K562 (cell line): ENCODE measurements around the gene HDAC7. TPM values are rescaled to one million over a fixed set of nuclear protein-coding genes. Genes with fewer than 3 reads are reported as not detected.
A peak's percentile ranks its signal among the peaks of the same experiment; 100 is the strongest.

Experiments used
- ATAC-seq: fragments of 200-7000 bp; cut with Tn5 transposase; 3 replicates; pipeline ENCODE4 v1.9.1; 2020; ENCODE audit warnings: moderate library complexity
- BruUV-seq: library from RNA; stranded (reverse); fragments of 400-500 nt; replicated peaks from 2 replicates; lab custom pipeline; 2021; lab: Mats Ljungman, UMichigan
- CTCF ChIA-PET: fragments of 300-600 bp; formaldehyde crosslinking; extraction: SDS; loops from one replicate; lab custom pipeline; 2021; ENCODE audit warnings: low intra/inter-chr PET ratio; lab: Yijun Ruan, JAX
- POLR2A ChIA-PET: fragments of 300-600, 350-650 bp; sonication (Branson Sonifier 250); formaldehyde crosslinking; extraction: SDS; loops from one replicate; lab custom pipeline; 2021; ENCODE audit warnings: antibody characterized with exemption, inconsistent platforms; lab: Yijun Ruan, JAX
- DNase-seq, 4 experiments: peaks; one replicate each; pipeline versions ENCODE4 v3.0.0 to v3.0.0-alpha.2; 2011 to 2018; ENCODE audit warnings: low spot score in 3 of 4, mixed read lengths in 3 of 4; ENCODE audit errors: extremely low read depth in 1 of 4
- FAIRE-seq: peaks from 2 replicates; lab custom pipeline; 2011; peaks lifted over from hg19 to GRCh38; lab: Jason Lieb, UNC
- H2AFZ ChIP-seq: 2 replicates; pipeline ENCODE4 v1.6.0; 2011; ENCODE audit warnings: low read depth, low read length, control low read depth, inconsistent platforms
- H3K27ac ChIP-seq: fragments of 200-600 bp; 3 replicates; pipeline ENCODE4 v1.8.0; 2011; ENCODE audit warnings: low read depth, mild to moderate bottlenecking, control low read depth, inconsistent platforms, low read length, moderate library complexity, mixed read lengths; ENCODE audit errors: extremely low read depth
- H3K27me3 ChIP-seq, 2 experiments: fragments of 300-600 bp in 1 of 2; 2 replicates in 1 of 2; 3 replicates in 1 of 2; pipeline versions ENCODE4 v1.6.0 to v1.8.0; 2011; ENCODE audit warnings: inconsistent platforms in 2 of 2, low read length in 2 of 2, mild to moderate bottlenecking in 1 of 2, mixed read lengths in 1 of 2, moderate library complexity in 1 of 2; ENCODE audit not compliant: control insufficient read depth in 2 of 2, insufficient read depth in 2 of 2
- H3K36me3 ChIP-seq: fragments of 300-600 bp; 3 replicates; pipeline ENCODE4 v1.8.0; 2011; ENCODE audit warnings: mild to moderate bottlenecking, low read length, inconsistent platforms; ENCODE audit not compliant: control insufficient read depth, insufficient read depth
- H3K4me1 ChIP-seq, 2 experiments: fragments of 200-600 bp in 1 of 2; replicated peaks in 1 of 2; 2 replicates in 1 of 2; 3 replicates in 1 of 2; pipeline versions ENCODE4 v1.5.1 to v1.8.0; 2011; ENCODE audit warnings: inconsistent platforms in 2 of 2, low read length in 2 of 2, mild to moderate bottlenecking in 1 of 2, mixed read lengths in 1 of 2, moderate library complexity in 1 of 2; ENCODE audit not compliant: control insufficient read depth in 2 of 2, insufficient read depth in 2 of 2
- H3K4me2 ChIP-seq: 2 replicates; pipeline ENCODE4 v1.6.1; 2011; ENCODE audit warnings: low read length, control low read depth, inconsistent platforms, mixed read lengths; ENCODE audit not compliant: insufficient read depth
- H3K4me3 ChIP-seq: fragments of 200-600 bp; sonication (generic), shearing (Covaris generic); 2 replicates; pipeline ENCODE4 v1.5.1; 2016; ENCODE audit warnings: control low read depth, inconsistent platforms
- H3K79me2 ChIP-seq: fragments of 200-600 bp; 3 replicates; pipeline ENCODE4 v1.8.0; 2011; ENCODE audit warnings: low read length, inconsistent platforms; ENCODE audit not compliant: control insufficient read depth, insufficient read depth
- H3K9ac ChIP-seq, 2 experiments: 2 replicates each; pipeline versions ENCODE4 v1.6.0 to v1.6.1; 2011; ENCODE audit warnings: low read depth in 2 of 2, low read length in 2 of 2, control low read depth in 1 of 2, inconsistent platforms in 1 of 2, mild to moderate bottlenecking in 1 of 2, mixed read lengths in 1 of 2; ENCODE audit not compliant: insufficient read depth in 1 of 2
- H3K9me1 ChIP-seq: one replicate; pipeline ENCODE4 v1.6.0; 2011; ENCODE audit warnings: inconsistent platforms, mild to moderate bottlenecking, low read length, moderate library complexity; ENCODE audit not compliant: control insufficient read depth, insufficient read depth
- H3K9me3 ChIP-seq: replicated peaks from 2 replicates; pipeline ENCODE4 v1.5.1; 2011; ENCODE audit warnings: low read depth, low read length, inconsistent platforms; ENCODE audit not compliant: control insufficient read depth, insufficient read depth
- H4K20me1 ChIP-seq: replicated peaks from 2 replicates; pipeline ENCODE4 v1.6.1; 2011; ENCODE audit warnings: low read length, inconsistent platforms, mixed read lengths; ENCODE audit not compliant: control insufficient read depth, insufficient read depth
- HDAC3 ChIP-seq: fragments of 450-650 bp; IDR thresholded peaks from 2 replicates; pipeline ENCODE4 v1.6.1; 2018; ENCODE audit warnings: borderline replicate concordance, mild to moderate bottlenecking, moderate library complexity; ENCODE audit not compliant: partially characterized antibody
- MAFF ChIP-seq: IDR thresholded peaks from 2 replicates; pipeline ENCODE4 v1.6.1; 2012; ENCODE audit warnings: low read length, improper control_type of control experiment
- MBD2 ChIP-seq: sonication (generic); IDR thresholded peaks from 2 replicates; pipeline ENCODE4 v1.6.1; 2016; ENCODE audit warnings: low read depth, borderline replicate concordance
- MEIS2 ChIP-seq: fragments of 450-650 bp; IDR thresholded peaks from 2 replicates; pipeline ENCODE4 v1.6.1; 2014; ENCODE audit warnings: mild to moderate bottlenecking; ENCODE audit not compliant: partially characterized antibody
- SRSF7 ChIP-seq: fragments of 200-400 bp; formaldehyde crosslinking; optimal IDR thresholded peaks from 2 replicates; pipeline ENCODE3; 2017; ENCODE audit warnings: mild to moderate bottlenecking, low read depth, low read length
- WGBS: fragments of 100-300 bp; shearing (Covaris generic); methylation state at CpG from one replicate; pipeline ENCODE4 v1.1.6; 2016; ENCODE audit warnings: low coverage, mixed read lengths; ENCODE audit not compliant: insufficient coverage; ENCODE audit errors: missing lambda C conversion rate; 5-methylcytosine and 5-hydroxymethylcytosine counted together
- in situ Hi-C: fragments of 300-500 bp; cut with MboI; formaldehyde crosslinking; loops from 4 replicates; pipeline ENCODE4 v1.15.0; 2018; ENCODE audit warnings: inconsistent platforms, mixed read lengths
- intact Hi-C: fragments of 100-400 bp; cut with micrococcal nuclease; formaldehyde crosslinking; loops from 2 replicates; pipeline ENCODE4 v1.14.2; 2022
- polyA plus RNA-seq, 8 experiments: library from polyadenylated mRNA; depleted of rRNA in 4 of 8; stranded (reverse) in 5 of 8; unstranded in 3 of 8; fragments of >200 nt; fragmentation: Nextera tagmentation in 2 of 8; fragmentation: Illumina TruSeq in 1 of 8; extraction: Ambion mirVana in 2 of 8; extraction: Trizol in 1 of 8; gene quantifications; 2 replicates each; pipeline versions ENCODE4 v1.2.1 to v1.2.3, GENCODE V29; 2011 to 2014; ENCODE audit warnings: inconsistent platforms in 1 of 8, missing spikeins in 1 of 8
- total RNA-seq, 7 experiments: library from RNA; depleted of rRNA in 6 of 7; stranded (reverse); fragments of >200 nt in 6 of 7; fragmentation: Illumina TruSeq in 2 of 7; extraction: Trizol in 2 of 7; gene quantifications; 2 replicates each; pipeline versions ENCODE4 v1.2.1 to v1.2.3, GENCODE V29; 2011 to 2021; ENCODE audit warnings: low replicate concordance in 1 of 7
- TF ChIP-seq, protein P1 (sequence below), 3 experiments: IDR thresholded peaks in 2 of 3; conservative IDR thresholded peaks in 1 of 3; 2 replicates each; pipeline ENCODE4 v1.5.1; 2011 to 2012; ENCODE audit warnings: low read length in 3 of 3, mild to moderate bottlenecking in 3 of 3, control low read depth in 2 of 3, improper control_type of control experiment in 1 of 3, inconsistent platforms in 1 of 3, low read depth in 1 of 3, mixed read lengths in 1 of 3, moderate library complexity in 1 of 3; ENCODE audit not compliant: insufficient read depth in 2 of 3
- TF ChIP-seq, protein P2 (sequence below): fragments of 450-650 bp; IDR thresholded peaks from 2 replicates; pipeline ENCODE4 v1.6.1; 2016
- TF ChIP-seq, protein P3 (sequence below): IDR thresholded peaks from 2 replicates; pipeline ENCODE4 v1.6.1; 2012; ENCODE audit warnings: low read depth, low read length, improper control_type of control experiment, borderline replicate concordance

Gene HDAC7
- total and polyA plus RNA-seq, 9 of the 15 experiments (the other 6 are each of a cell fraction or from before 2014, with no cell fraction given) = 2.5 to 129 (median 31.1) TPM

DNA sequence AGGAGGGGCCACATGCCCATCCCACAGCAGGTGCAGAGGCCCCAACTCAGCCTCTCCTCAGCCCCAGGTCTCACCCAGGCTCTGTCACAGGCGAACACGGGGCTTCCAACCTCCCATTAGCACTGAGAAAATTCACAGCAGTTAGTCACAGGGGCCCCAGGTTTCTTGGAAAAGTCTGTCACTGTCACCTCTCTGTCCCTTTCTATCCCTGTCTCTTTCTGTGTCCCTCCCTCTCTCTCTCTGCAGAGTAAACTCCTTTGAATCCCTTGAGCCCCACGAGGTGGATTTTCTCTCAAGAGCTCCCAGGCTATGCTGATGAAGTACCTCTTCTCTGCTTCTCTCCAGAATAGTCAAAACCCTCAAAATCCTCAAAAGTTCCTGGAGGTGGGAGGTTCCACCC, 80.4 kb downstream of the HDAC7 start:
- peaks cover 0 to 11% of the 10 kb centered on the region in 2 experiments; a peak in 2 of 5 replicates for H3K27me3 ChIP-seq
- TF ChIP-seq, protein P1, sequence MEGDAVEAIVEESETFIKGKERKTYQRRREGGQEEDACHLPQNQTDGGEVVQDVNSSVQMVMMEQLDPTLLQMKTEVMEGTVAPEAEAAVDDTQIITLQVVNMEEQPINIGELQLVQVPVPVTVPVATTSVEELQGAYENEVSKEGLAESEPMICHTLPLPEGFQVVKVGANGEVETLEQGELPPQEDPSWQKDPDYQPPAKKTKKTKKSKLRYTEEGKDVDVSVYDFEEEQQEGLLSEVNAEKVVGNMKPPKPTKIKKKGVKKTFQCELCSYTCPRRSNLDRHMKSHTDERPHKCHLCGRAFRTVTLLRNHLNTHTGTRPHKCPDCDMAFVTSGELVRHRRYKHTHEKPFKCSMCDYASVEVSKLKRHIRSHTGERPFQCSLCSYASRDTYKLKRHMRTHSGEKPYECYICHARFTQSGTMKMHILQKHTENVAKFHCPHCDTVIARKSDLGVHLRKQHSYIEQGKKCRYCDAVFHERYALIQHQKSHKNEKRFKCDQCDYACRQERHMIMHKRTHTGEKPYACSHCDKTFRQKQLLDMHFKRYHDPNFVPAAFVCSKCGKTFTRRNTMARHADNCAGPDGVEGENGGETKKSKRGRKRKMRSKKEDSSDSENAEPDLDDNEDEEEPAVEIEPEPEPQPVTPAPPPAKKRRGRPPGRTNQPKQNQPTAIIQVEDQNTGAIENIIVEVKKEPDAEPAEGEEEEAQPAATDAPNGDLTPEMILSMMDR (IDR thresholded peaks at IDR 0.05 in 2 of 3, conservative IDR thresholded peaks at IDR 0.05 in 1 of 3; ENCODE audit: insufficient read depth in 2 of 3, low read depth in 1 of 3, low read length in 3 of 3) = no peak
- TF ChIP-seq SRSF7 (no peak), HDAC3 (no peak), MEIS2 (peak; percentile 24), MBD2 (no peak), MAFF (no peak)
- TF ChIP-seq, protein P2, sequence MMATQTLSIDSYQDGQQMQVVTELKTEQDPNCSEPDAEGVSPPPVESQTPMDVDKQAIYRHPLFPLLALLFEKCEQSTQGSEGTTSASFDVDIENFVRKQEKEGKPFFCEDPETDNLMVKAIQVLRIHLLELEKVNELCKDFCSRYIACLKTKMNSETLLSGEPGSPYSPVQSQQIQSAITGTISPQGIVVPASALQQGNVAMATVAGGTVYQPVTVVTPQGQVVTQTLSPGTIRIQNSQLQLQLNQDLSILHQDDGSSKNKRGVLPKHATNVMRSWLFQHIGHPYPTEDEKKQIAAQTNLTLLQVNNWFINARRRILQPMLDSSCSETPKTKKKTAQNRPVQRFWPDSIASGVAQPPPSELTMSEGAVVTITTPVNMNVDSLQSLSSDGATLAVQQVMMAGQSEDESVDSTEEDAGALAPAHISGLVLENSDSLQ = peak; percentile 59
- TF ChIP-seq, protein P3, sequence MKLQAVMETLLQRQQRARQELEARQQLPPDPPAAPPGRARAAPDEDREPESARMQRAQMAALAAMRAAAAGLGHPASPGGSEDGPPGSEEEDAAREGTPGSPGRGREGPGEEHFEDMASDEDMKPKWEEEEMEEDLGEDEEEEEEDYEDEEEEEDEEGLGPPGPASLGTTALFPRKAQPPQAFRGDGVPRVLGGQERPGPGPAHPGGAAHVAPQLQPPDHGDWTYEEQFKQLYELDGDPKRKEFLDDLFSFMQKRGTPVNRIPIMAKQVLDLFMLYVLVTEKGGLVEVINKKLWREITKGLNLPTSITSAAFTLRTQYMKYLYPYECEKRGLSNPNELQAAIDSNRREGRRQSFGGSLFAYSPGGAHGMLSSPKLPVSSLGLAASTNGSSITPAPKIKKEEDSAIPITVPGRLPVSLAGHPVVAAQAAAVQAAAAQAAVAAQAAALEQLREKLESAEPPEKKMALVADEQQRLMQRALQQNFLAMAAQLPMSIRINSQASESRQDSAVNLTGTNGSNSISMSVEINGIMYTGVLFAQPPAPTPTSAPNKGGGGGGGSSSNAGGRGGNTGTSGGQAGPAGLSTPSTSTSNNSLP = no peak

More for the DNA sequence above, 80.4 kb downstream of the HDAC7 start:
- H4K20me1 ChIP-seq = no peaks in the 10 kb centered on the region
- no peak overlapping the region for H3K27ac ChIP-seq
- H3K9ac ChIP-seq = peak overlapping the region; percentile 30 to 85; a peak in 3 of 4 replicates
- H3K79me2 ChIP-seq = no peaks in the 10 kb centered on the region
- in situ Hi-C loops = no loop called here
- CTCF ChIA-PET = interaction anchor here (1.1 to 1.2 kb wide), 2 partner anchors 98 to 100 kb away, joined by 3 read pairs; no protein-coding TSS in a partner anchor
- no peaks in the 10 kb centered on the region for H3K36me3 ChIP-seq
- H3K4me2 ChIP-seq = 0 out of 2 replicates have a peak overlapping the region, but pooled peaks have one; percentile 9
- BruUV-seq = no TSS peak
- H2AFZ ChIP-seq = peak overlapping the region; percentile 90; the same call in 1 of the 2 replicates
- FAIRE-seq (peak; percentile 52), ATAC-seq (peak; percentile 6), DNase-seq (peak in 2 of 4 experiments; percentile 33 to 52)
- POLR2A ChIA-PET = interaction anchor here (0.6 to 3.8 kb wide), 4 partner anchors 28 to 38 kb away, joined by 3 to 11 read pairs (median 4); no protein-coding TSS in a partner anchor
- no peaks in the 10 kb centered on the region for H3K9me1 ChIP-seq
- H3K9me3 ChIP-seq = no peaks in the 10 kb centered on the region
- intact Hi-C loops = no loop called here
- H3K4me3 ChIP-seq = no peak overlapping the region
- H3K4me1 ChIP-seq = peaks cover 32 to 64% of the 10 kb centered on the region in 2 experiments
- WGBS = 4% methylated on average over 2 of the region's 3 CpGs
